Measurements from ENCODE around the gene MKNK1. TPM values are rescaled to one million over a fixed set of nuclear protein-coding genes. Genes with fewer than 3 reads are reported as not detected.

Gene MKNK1
- total and polyA plus RNA-seq, 2 of the 4 experiments (the other 2 are of a cell fraction), result 14.3 to 35.2 TPM

DNA sequence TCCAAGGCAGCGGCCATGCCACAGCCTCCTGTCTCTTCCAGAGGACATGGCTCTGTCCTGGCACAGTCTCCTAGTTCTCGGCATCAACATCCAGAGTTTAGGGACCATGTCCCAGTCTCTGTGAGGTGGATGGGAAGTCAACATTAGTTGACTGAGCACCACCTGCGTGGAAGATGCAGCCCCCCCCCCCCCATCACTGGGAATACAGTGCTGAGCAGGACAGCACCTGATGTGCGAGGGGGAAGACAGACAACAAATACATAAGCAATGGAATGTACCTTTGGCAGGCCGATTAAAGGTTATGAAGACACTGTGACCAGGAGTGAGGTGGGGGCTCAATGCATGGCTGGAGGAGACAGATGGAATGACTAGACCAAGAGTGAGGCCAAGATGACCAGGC, 79.2 kb downstream of the MKNK1 start:
- CTCF ChIA-PET, result no interaction called here

More for the DNA sequence above, 79.2 kb downstream of the MKNK1 start:
- H3K56ac ChIP-seq (ENCODE audit: extremely low read depth, insufficient read depth, low read length), result no peak overlapping the region
- H2AK9ac ChIP-seq (replicated peaks; ENCODE audit: low read depth, low read length, poor library complexity), result no peak overlapping the region
- ATAC-seq (ENCODE audit: low read depth) (no peak), DNase-seq (no peak)
- intact Hi-C loops (cut with micrococcal nuclease), result no loop called here
- no peak overlapping the region for H3K4me2 ChIP-seq (ENCODE audit: low read depth, low read length)
- no peak overlapping the region for H2BK120ac ChIP-seq (ENCODE audit: low read depth, low read length)
- H3K23ac ChIP-seq (ENCODE audit: low read depth, low read length), result no peak overlapping the region
- no peaks in the 10 kb centered on the region for H3K9me3 ChIP-seq (ENCODE audit: control insufficient read depth, insufficient read depth, low read length)
- no peak overlapping the region for H2BK5ac ChIP-seq (ENCODE audit: low read depth, low read length, poor library complexity, severe bottlenecking)
- H2BK20ac ChIP-seq (ENCODE audit: low read depth, low read length), result no peak overlapping the region
- H2AFZ ChIP-seq (replicated peaks; ENCODE audit: low read length, poor library complexity), result no peak overlapping the region
- POLR2A ChIA-PET (ENCODE audit: unreplicated experiment), result no interaction called here
- no peaks in the 10 kb centered on the region for H3K36me3 ChIP-seq (ENCODE audit: control insufficient read depth, insufficient read depth, low read length)
- H3K9ac ChIP-seq (ENCODE audit: low read depth, low read length), result no peak overlapping the region
- no peak overlapping the region for H3K18ac ChIP-seq (ENCODE audit: low read depth, low read length)
- peaks cover 36% of the 10 kb centered on the region for H3K27me3 ChIP-seq (ENCODE audit: control insufficient read depth, insufficient read depth, low read length)
- H3K9me1 ChIP-seq (ENCODE audit: insufficient read depth, low read length), result peaks cover 3% of the 10 kb centered on the region
- in situ Hi-C loops (cut with MboI; ENCODE audit: low sequenced_read_pairs), result loop anchor here (5.0 kb wide), 3 partner anchors 48 to 118 kb away; no protein-coding TSS in a partner anchor
- H4K91ac ChIP-seq (ENCODE audit: insufficient read depth, low read depth, low read length), result no peak overlapping the region
- H3K4ac ChIP-seq (ENCODE audit: low read depth, low read length), result no peak overlapping the region
- no peak overlapping the region for H4K5ac ChIP-seq (ENCODE audit: low read depth, low read length)
- 43% methylated on average over 1 of the region's 5 CpGs; no CpG with 5 or more reads in 1 of the 2 experiments for WGBS, 2 experiments (ENCODE audit: extremely low coverage in 2 of 2, insufficient read length in 1 of 2)
- dilution Hi-C loops (cut with HindIII; ENCODE audit: low sequenced_read_pairs, unreplicated experiment), result no loop called here
- H2AK5ac ChIP-seq (ENCODE audit: low read depth, low read length), result no peak overlapping the region
- H3K14ac ChIP-seq (replicated peaks; ENCODE audit: low read depth, low read length), result no peak overlapping the region
- H3K27ac ChIP-seq (ENCODE audit: insufficient read depth, low read length), result no peak overlapping the region
- H4K20me1 ChIP-seq (ENCODE audit: insufficient read depth, low read length), result 0 out of 2 replicates have a peak, but pooled peaks cover 3% of the 10 kb centered on the region
- H3K4me3 ChIP-seq (ENCODE audit: insufficient read depth, low read depth, low read length), result no peak overlapping the region
- H2BK15ac ChIP-seq (ENCODE audit: low read depth, low read length), result no peak overlapping the region
- H3K4me1 ChIP-seq (ENCODE audit: control insufficient read depth, insufficient read depth, low read length), result peaks cover 15% of the 10 kb centered on the region
- H3K79me1 ChIP-seq (ENCODE audit: low read depth in 1 of 2, low read length in 2 of 2), result no peaks in the 10 kb centered on the region
- TF ChIP-seq CEBPB (IDR thresholded peaks at IDR 0.05; ENCODE audit: low read depth, low read length) (no peak), FOS (IDR thresholded peaks at IDR 0.05; ENCODE audit: low read depth, low read length) (no peak), BHLHE40 (IDR thresholded peaks at IDR 0.05; ENCODE audit: low read depth, low read length) (no peak), MAFK (IDR thresholded peaks at IDR 0.05; ENCODE audit: low read depth, low read length) (no peak), CTCF (conservative IDR thresholded peaks at IDR 0.05; ENCODE audit: low read depth, low read length) (no peak), CHD1 (IDR thresholded peaks at IDR 0.05; ENCODE audit: low read depth, low read length) (no peak), USF2 (IDR thresholded peaks at IDR 0.05; ENCODE audit: low read depth, low read length) (no peak), MAZ (IDR thresholded peaks at IDR 0.05; ENCODE audit: borderline replicate concordance, low read depth, low read length) (no peak)
- TF ChIP-seq, protein P1, sequence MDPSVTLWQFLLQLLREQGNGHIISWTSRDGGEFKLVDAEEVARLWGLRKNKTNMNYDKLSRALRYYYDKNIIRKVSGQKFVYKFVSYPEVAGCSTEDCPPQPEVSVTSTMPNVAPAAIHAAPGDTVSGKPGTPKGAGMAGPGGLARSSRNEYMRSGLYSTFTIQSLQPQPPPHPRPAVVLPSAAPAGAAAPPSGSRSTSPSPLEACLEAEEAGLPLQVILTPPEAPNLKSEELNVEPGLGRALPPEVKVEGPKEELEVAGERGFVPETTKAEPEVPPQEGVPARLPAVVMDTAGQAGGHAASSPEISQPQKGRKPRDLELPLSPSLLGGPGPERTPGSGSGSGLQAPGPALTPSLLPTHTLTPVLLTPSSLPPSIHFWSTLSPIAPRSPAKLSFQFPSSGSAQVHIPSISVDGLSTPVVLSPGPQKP (IDR thresholded peaks at IDR 0.05; ENCODE audit: borderline replicate concordance, low read depth, low read length), result no peak
- H4K8ac ChIP-seq (ENCODE audit: low read depth in 2 of 2, low read length in 2 of 2), result no peak overlapping the region
- BruUV-seq (replicated peaks), result no TSS peak

Measured in IMR-90 (cell line).